GM21786 (cell line): ENCODE results near the gene FAM83E.
A peak's percentile ranks its signal among the peaks of the same experiment; 100 is the strongest.

Source experiments
- ATAC-seq: cut with Tn5 transposase; IDR thresholded peaks from one replicate; pipeline ENCODE4 v1.9.1; 2021; ENCODE audit not compliant: unreplicated experiment

FAM83E gene

DNA sequence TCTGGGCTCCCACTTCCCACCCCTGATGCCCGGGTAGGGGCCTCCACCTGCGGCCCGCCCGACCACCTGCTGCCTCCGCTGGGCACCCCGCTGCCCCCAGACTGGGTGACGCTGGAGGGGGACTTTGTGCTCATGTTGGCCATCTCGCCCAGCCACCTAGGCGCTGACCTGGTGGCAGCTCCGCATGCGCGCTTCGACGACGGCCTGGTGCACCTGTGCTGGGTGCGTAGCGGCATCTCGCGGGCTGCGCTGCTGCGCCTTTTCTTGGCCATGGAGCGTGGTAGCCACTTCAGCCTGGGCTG lies 14.4 kb upstream of the FAM83E start:
- no peak for ATAC-seq

DNA sequence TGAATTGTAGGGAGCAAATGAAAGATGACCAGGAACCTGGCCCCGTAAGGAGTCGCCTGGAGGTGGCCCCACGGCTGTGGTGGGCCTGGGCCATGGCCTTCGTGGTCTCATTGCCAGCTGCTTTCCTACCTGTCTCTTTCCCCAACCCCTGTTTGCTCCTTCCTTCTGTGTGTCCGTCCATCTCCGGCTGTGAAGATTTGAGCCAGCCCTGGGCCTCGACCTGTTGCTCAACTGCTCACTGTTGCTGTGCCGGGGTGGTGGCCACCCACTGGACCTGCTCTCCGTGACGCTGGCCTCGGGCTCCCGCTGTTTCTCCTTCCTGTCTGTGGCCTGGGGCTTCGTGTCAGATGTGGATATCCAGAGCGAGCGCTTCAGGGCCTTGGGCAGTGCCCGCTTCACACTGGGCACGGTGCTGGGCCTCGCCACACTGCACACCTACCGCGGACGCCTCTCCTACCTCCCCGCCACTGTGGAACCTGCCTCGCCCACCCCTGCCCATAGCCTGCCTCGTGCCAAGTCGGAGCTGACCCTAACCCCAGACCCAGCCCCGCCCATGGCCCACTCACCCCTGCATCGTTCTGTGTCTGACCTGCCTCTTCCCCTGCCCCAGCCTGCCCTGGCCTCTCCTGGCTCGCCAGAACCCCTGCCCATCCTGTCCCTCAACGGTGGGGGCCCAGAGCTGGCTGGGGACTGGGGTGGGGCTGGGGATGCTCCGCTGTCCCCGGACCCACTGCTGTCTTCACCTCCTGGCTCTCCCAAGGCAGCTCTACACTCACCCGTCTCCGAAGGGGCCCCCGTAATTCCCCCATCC lies 13.8 kb upstream of the FAM83E start:
- ATAC-seq, result no peak

DNA sequence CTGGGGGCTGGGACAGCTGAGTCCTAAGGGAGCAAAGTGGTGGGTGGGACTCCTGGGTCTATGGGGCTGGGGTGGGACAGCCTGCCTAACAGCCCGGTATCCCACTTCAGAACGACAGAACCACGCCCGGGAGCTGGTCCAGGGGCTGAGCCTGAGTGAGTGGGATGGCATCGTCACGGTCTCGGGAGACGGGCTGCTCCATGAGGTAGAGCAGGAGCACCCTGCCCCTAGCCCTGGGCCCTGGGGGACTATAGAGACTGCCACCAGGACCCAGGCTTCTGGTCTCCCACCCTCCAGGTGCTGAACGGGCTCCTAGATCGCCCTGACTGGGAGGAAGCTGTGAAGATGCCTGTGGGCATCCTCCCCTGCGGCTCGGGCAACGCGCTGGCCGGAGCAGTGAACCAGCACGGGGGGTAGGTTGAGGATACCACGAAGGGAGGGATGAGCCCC lies 13.0 kb upstream of the FAM83E start:
- ATAC-seq, result no peak

DNA sequence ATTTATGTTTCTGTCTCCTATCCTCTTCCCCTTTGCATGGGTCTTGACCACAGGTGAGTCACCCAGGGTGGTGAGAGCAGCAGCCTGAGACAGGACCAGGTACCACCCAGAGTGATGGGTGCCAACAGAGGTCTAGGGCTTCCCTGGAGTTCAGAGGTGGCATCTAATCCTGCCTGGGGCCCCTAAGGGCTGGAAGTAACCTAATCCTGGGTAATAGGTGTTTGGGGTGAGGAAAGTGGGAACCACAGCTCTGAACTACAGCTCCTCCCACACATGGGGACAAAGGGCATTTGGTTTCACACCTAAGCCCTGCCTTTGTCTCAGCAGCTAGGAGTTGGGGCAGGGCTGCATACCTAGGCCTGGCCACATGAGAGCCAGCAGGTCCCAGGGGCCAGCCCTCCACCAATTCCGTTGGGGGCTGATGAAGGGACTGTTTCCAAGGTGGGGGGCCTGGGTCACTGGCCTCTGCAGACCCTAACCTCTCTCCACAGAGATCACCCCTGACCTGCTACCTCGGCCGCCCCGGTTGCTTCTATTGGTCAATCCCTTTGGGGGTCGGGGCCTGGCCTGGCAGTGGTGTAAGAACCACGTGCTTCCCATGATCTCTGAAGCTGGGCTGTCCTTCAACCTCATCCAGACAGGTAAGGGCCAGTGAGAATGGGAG lies 12.5 kb upstream of the FAM83E start:
- ATAC-seq, result no peak

DNA sequence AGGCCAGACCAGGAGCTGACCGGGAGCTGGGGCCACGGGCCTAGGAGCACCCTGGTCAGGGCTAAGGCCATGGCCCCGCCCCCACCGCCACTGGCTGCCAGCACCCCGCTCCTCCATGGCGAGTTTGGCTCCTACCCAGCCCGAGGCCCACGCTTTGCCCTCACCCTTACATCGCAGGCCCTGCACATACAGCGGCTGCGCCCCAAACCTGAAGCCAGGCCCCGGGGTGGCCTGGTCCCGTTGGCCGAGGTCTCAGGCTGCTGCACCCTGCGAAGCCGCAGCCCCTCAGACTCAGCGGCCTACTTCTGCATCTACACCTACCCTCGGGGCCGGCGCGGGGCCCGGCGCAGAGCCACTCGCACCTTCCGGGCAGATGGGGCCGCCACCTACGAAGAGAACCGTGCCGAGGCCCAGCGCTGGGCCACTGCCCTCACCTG lies 11.0 kb upstream of the FAM83E start:
- no peak for ATAC-seq

DNA sequence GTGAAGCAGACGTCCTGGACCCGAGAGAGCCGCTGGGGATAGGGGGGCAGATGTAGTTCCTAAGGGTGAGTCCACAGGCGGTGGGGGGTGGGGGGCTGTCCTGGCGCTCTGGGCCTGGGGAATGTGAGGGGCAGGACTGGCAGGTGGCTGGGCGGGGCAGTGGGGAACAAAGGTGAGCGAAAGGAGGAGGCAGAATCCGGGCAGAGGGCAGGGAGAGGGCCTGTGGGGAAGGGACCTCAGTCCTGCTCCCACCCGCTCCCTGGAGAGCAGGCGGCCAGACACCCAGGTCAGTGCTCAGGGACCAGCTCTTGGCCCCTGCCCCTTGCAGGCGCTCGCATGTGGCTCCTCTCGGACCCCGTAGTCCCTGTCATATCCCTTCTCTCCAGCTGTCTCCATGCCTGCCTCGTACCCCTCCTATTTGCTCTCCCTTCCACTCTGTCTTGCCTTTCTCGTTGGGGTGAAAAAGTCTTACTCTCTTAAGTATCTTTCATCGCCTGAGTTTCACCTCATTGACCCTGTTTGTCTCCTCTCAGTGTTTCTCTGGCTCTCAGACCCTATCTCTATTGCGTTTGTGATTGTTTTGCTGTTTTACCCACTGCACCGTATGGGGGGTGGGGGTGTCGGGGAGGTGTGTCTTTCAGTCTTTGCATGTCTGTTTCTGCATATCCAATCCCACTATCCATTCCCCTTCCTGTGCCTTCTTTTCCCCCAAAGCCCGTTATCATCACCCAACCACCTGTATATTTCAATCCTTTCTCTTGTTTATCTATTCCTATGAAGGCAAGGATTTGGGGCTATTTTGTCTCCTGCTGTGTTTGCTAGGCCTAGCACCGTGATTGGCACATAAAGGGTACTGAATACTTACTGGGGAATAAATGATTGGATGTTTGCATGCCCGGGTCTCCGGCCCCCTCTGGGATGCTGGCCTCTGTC lies 10.2 kb upstream of the FAM83E start:
- no peak for ATAC-seq

DNA sequence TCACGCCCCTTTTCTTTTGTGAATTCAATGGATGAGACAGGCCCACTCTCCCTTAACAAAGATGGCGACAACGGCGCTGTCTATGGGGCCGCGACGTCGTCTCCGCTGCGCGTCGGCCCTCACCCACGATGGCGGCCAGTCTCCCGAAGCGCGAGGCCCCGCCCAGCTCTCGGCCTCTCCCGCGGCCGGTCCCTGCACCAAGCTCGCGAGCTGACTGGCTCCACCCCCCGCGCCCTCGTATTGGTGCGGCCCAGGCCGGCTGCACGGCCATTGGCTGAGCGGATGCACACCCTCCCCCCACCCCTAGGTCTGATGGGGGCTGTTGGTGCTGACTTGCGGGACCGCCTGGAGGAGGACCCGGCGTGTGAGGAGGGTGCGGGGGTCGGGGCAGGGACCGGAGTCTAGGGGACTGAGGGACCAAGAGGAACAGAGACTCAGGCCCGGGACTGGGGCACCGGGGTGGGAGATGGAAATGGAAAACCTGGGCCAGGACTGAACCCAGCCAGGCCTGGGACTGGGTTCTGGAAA lies 9.3 kb upstream of the FAM83E start:
- ATAC-seq, result peak; percentile 62

DNA sequence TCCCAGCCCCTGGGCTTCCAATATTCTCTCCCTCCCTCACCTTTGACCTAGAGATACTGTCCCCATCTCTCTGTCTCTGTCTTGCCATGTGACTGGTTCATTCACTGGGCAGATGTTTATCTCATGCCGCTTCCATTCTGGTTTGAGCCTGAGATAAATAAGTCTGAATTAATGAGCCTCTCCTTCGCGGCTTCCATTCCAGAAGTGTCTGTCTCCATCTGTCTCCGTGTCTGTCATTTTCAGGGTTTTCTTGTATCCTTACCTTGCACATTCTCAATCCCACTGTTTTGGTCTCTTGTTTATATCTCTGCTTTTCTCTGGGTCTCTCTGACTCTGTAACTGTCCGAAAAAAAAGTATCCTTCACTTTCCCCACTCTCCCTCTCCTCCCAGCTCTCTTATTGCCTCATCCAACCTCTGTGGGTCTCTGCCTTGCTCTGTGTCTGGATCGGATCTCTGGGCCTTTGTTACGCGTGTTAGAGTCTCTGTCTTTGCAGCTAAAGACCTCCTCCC lies 8.7 kb upstream of the FAM83E start:
- ATAC-seq, result no peak

DNA sequence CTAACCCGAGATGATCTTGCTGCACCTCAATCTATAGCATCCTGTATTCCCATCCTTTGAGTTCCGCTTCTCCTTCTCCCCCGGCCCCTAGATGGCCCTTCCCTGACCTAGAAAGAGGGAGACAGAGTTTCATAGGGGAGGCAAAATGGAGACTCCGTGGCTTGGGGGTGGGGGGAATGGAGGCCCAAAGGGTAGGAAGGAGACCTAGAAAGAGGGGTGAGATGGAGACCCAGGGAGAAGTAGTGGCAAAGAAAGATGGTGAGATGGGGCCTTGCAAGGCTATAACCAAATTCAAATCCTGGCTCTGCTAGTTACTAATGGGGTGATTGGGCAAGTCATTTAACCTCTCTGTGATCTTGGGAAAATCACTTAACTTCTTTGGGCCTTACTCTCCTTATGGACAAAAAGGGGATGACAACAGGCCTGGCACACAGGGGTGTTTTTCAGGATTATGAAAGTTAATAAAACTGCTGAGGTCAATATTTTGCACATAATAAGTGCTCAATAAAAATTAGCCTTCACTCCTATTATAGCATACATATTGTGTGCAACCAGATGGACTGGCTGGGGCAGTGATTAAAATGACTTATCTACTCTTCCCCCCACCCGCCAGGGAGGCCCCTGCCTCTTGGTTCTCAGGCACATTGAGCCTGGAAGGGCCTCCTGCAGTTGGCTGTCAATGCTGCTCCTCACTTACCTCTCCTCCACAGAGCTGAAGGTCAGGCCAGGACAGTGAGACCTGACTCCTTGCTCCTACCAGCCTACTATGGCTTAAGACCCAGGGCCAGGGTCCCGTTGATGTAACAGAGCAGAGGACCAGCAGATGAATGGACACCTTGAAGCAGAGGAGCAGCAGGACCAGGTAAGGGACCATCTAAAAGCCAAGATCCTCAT lies 5.1 kb upstream of the FAM83E start:
- no peak for ATAC-seq

DNA sequence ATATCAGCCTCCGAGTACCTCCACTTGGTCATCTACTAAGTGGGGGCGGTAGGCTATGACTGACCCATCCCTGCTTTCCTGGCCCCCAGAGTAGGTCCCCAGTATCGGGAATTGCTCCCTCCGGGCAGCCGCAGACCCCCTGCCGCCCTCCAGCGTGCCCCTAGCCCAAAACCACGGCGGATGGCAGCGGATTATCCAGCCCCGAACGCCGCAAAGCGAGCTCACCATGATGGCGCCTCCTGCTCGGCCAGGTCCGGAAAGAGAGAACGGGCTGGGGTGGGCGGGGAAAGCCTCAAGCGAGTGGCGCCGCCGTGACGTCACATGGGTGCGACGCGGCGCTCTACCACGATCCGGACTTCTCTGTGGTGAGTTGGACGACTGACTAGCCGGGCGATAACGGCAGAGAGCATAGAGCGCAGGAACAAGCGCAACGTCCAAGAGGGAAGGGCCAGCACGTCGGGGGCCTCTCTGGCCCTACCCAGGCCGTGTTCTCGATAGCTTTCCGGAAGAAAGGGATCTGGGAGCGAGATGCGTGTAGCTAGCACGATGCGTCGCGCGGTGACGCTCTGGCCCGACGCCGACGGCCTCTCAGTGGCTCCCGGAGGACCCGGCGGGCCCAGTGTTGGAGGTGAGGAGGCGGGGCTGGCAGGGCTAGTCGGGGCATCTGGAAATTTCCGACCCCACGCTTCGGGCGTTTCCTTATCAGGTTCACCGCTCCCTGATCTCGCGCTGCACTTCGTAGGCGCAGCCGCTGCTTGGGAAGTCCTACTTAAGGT lies 4.2 kb upstream of the FAM83E start, which contains the start of the genes RPL18 and SPHK2:
Gene RPL18, minus strand, starts transcription at position 263 of the 776 bp plus-strand sequence. Its CDS starts 35 bp downstream, at position 228.
Gene SPHK2, plus strand, starts transcription at position 591 of the 776 bp plus-strand sequence. CDS start 1,009 bp downstream, outside the sequence.
- ATAC-seq, result peak; percentile 85

DNA sequence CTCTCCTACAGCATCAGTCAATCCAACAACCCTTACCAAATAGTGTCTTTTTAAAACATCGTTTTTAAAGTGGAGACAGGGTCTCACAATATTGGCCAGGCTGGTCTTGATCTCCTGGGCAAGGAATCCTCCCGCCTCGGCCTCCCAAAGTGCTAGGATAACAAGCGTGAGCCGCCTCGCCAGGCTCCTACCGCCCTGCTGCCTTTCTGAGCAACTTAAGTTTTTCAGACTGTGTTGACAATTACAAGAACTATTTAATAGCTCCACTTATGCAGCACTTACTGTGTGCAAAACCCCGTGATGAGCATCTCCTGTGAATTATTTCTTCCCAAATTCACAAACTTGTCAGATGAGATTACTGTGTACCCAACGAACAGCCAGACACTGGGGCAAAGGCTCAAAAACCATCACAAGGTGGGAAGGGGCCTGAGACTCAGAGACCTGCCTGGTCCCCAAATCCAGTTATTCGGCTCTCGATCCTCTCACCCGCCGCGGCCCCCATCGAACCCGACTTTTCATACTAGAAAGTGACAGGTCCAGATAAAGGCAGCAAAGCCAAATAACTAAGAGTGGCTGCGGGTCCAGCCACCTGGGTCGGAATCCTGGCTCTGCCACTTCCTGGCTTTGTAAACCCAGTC lies 3.5 kb upstream of the FAM83E start:
- ATAC-seq, result no peak

DNA sequence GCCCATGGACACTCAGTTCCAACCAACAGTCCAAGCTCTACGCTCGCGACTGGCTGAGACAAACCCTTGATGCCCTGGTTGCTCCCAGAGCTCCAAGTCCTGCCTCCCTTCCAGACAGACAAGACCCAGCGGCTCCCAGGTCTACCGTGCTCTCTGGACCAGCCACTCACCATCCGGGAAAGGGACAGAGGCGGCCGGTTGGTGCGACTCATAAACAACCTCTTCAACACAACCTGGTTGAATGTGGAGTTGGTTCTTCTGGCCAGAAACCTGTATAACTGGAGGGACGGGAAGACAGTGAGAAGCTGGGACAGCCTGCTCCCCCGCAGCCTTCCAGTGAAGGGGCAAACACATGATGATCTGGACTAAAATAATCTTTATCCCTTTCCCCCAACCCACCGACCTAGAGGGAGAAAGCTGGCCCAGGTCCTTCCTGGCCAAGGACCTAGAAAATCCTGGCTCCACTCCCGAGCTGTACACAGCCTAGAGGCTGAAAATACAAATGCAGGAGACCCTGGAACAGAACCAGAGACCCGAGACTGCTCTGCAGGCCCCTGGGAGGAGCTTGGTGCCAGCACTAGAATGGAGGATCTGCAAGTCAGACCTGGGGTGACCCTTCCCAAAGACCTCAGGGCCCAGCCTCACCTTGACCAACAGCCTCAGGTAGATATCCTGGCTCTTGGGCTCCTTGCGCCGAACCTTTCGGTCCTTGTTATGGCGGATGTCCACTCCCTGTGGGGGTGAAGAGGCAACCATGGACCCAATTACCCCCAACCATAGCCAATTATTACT lies 2.5 kb upstream of the FAM83E start:
- no peak for ATAC-seq

DNA sequence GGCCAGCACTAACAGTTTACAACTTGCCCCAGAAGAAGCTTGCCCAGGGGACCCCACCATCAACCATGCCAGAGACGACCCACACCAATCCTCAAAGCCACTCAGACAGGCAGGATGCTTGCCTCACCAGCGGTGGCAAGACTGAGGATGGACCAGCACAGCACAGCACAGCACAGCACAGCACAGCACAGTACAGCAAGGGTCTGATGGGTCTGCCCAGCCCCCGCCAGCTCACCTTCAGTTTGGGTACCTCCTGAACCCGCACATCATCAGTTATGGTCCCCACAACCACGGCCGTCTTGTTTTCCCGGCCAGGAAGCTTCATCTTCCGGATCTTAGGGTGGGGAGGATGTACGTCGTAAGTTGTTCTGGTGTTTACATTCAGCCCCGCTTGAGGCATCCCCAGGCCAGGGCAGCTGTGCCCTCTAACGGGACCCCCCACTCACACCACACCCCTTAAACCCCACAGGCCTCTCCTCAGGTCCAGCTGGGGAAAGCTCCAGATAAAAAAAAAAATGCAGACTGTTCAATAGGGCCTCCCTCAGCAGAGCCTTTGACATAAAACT lies 1.7 kb upstream of the FAM83E start:
- no peak for ATAC-seq

DNA sequence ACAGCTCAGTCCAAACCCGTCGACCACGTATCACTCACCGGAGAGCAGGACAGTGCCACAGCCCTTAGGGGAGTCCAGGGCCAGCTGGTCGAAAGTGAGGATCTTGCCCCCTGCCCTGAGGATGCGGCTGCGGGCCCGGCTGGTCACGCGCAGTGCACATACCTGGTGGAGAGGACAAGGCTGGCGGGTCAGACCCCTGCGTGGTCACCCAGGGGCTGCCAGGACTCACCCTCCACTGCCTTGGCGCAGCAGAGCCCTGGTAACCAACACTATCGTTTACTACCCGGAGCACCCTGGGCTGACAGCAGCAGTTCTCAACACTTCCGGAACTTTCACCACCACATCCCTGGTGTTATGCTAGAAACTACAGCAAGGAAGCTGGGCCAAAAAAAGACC lies 1.2 kb upstream of the FAM83E start:
- no peak for ATAC-seq

DNA sequence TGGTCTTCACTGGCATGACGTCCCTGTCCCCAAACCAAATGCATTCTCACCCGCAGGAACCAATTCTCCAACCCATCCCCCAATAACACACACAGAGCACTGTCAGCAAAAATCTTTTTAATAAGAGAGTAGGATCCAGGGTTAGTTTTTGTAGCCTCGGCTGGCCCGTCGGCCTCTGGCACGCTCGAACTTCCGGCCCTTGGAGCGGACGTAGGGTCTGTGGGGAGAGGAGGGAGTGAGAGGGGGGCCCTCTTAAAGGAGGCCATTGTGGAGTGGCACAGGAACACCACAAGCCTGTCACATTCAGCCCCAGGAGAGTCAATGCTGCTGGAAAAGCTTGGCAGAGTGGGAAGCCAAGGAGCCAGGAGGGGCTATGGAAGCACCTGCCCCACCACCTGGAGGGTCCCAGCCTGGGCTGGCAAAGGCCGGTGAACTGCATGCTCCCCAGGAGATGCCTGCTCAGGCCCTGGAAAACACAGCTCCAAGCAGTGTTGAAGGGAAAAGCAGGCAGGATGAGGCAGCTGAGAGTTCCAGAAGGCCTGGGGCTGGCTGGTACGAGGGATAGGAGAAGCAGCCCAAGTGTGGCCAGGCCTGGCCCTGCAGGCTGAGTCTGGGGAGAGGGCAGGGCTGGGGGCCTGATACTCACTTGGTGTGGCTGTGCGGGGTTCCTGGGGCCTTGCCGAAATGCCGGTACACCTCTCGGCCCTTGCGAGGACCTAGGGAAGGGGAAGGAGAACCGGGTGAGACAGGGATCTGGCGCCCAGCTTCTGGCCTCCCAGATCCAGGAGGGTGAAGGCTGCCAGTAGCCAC lies 560 bp upstream of the FAM83E start:
- ATAC-seq, result no peak

DNA sequence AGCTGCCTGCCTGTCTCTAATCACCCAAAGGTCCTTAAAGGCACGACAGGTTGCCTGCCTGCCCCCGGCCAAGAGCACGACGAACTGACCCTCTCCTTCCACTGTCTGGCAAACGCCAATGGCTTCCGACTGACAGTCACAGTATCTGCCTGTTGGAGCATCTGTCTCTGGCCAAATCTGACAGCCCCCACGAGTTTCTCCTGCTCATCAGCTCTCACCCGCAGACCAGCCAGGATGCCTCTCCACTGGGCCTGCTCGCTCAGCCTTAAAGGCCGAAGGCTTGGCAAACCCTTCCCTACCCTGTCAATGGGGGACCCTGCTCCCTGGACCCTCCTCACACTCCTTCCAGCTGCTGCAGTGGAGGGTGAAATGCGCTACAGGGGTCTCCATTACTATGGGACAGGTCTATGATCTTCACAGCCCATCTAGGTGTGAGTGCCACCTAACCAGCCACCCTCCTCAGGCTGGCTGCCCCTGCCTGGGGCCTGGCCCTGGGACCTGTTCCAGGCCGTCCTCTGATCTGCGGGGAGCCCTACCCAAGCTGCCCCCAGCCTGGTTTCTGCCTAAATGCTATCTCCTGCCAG lies 932 bp downstream of the FAM83E start:
- no peak for ATAC-seq
